Measurements from ENCODE around the gene USP5.

- TF ChIP-seq CTCF (IDR thresholded peaks at IDR 0.05), result no peak
- TF ChIP-seq POLR2AphosphoS5 (IDR thresholded peaks at IDR 0.05), result no peak
- TF ChIP-seq POLR2A (IDR thresholded peaks at IDR 0.05), result no peak
Measured at GRCh38 chr12:6853626-6854025, 1.7 kb downstream of the USP5 start.

Measured in breast epithelium (tissue), 3 donors.